Panc1 (cell line): ENCODE results near the gene OGFOD2. TPM values are rescaled to one million over a fixed set of nuclear protein-coding genes. Genes with fewer than 3 reads are reported as not detected.
A peak's percentile ranks its signal among the peaks of the same experiment; 100 is the strongest.

Experiments
- ATAC-seq: fragments of 200-7000 bp; cut with Tn5 transposase; 2 replicates; pipeline ENCODE4 v1.9.1; 2020; ENCODE audit warnings: mild to moderate bottlenecking, moderate library complexity
- BruUV-seq: library from RNA; stranded (reverse); fragments of 400-500 nt; replicated peaks from 2 replicates; lab custom pipeline; 2021; lab: Mats Ljungman, UMichigan
- CTCF ChIA-PET: fragments of 300-600 bp; sonication (Branson Sonifier 250); formaldehyde crosslinking; loops from one replicate; lab custom pipeline; 2022; ENCODE audit warnings: antibody characterized with exemption; lab: Charles Lee
- POLR2A ChIA-PET: fragments of 300-600 bp; sonication (Branson Sonifier 250); formaldehyde crosslinking; loops from one replicate; lab custom pipeline; 2022; ENCODE audit warnings: antibody characterized with exemption; lab: Charles Lee
- DNase-seq: peaks from one replicate; pipeline ENCODE4 v3.0.0-alpha.2; 2010; ENCODE audit warnings: low read depth, low spot score
- H3K27ac ChIP-seq: 2 replicates; pipeline ENCODE4 v1.5.1; 2011; ENCODE audit warnings: mild to moderate bottlenecking, low read length, inconsistent platforms
- H3K27me3 ChIP-seq: fragments of 200-500 bp; sonication (Bioruptor generic); 2 replicates; pipeline ENCODE4 v1.6.0; 2014; ENCODE audit warnings: low read length, inconsistent platforms; ENCODE audit not compliant: control insufficient read depth, insufficient read depth
- H3K36me3 ChIP-seq: fragments of 200-500 bp; sonication (Bioruptor generic); 2 replicates; pipeline ENCODE4 v1.5.1; 2014; ENCODE audit warnings: inconsistent platforms, mild to moderate bottlenecking, low read length, moderate library complexity; ENCODE audit not compliant: control insufficient read depth, insufficient read depth
- H3K4me1 ChIP-seq: 2 replicates; pipeline ENCODE4 v1.5.1; 2011; ENCODE audit warnings: inconsistent platforms, mild to moderate bottlenecking, low read length, moderate library complexity; ENCODE audit not compliant: control insufficient read depth, insufficient read depth
- H3K4me3 ChIP-seq, 2 experiments: 2 replicates each; pipeline ENCODE4 v1.5.1; 2011 to 2012; ENCODE audit warnings: low read depth in 2 of 2, low read length in 2 of 2, mild to moderate bottlenecking in 2 of 2, inconsistent platforms in 1 of 2, moderate library complexity in 1 of 2
- H3K9me3 ChIP-seq: fragments of 200-500 bp; sonication (Bioruptor generic); 2 replicates; pipeline ENCODE4 v1.5.1; 2014; ENCODE audit warnings: low read depth, mild to moderate bottlenecking, inconsistent platforms, low read length, moderate library complexity; ENCODE audit not compliant: control insufficient read depth, insufficient read depth
- CTCF ChIP-seq: fragments of 450-650 bp; IDR thresholded peaks from 2 replicates; pipeline ENCODE4 v1.5.1; 2017; ENCODE audit warnings: mild to moderate bottlenecking
- POLR2AphosphoS5 ChIP-seq: IDR thresholded peaks from 2 replicates; pipeline ENCODE4 v1.6.1; 2012; ENCODE audit warnings: mild to moderate bottlenecking, low read depth, low read length, moderate library complexity
- REST ChIP-seq, 2 experiments: IDR thresholded peaks; 2 replicates each; pipeline ENCODE4 v1.6.1; 2011 to 2012; ENCODE audit warnings: low read depth in 2 of 2, control low read depth in 1 of 2, low read length in 1 of 2, mild to moderate bottlenecking in 1 of 2, moderate library complexity in 1 of 2; ENCODE audit not compliant: insufficient read depth in 1 of 2
- TCF7L2 ChIP-seq: IDR thresholded peaks from 2 replicates; pipeline ENCODE4 v1.6.1; 2011; ENCODE audit warnings: mild to moderate bottlenecking, low read depth, low read length, inconsistent platforms
- in situ Hi-C: cut with HindIII; loops from 2 replicates; pipeline ENCODE4 v1.10.0; 2016; ENCODE audit warnings: low sequenced_read_pairs, low pct_unique_long_range_greater_than_20kb
- intact Hi-C: fragments of 100-400 bp; cut with micrococcal nuclease; formaldehyde crosslinking; loops from one replicate; pipeline ENCODE4 v1.10.0; 2022; ENCODE audit not compliant: unreplicated experiment
- total RNA-seq: library from RNA; stranded (reverse); gene quantifications from one replicate; pipeline ENCODE4 v1.2.1, GENCODE V29; 2021; ENCODE audit not compliant: unreplicated experiment

OGFOD2 gene
- total RNA-seq, 1 experiment from 2014 or later = 32.0 TPM

- Histone ChIP-seq H3K4me1 (peaks cover 16% of the 10 kb centered on the region), H3K36me3 (no peaks in the 10 kb centered on the region; the same call in 1 of the 2 replicates), H3K27me3 (no peaks in the 10 kb centered on the region), H3K4me3 (no peak overlapping the region), H3K9me3 (no peaks in the 10 kb centered on the region), H3K27ac (no peak overlapping the region)
- ChIA-PET POLR2A (interaction anchor here (0.6 kb wide), 1 partner anchor 195 kb away, joined by 3 read pairs; no protein-coding TSS in a partner anchor), CTCF (no interaction called here)
- in situ Hi-C loops = no loop called here
- TF ChIP-seq POLR2AphosphoS5 (no peak), TCF7L2 (no peak), CTCF (no peak)
- no peak for ATAC-seq
- intact Hi-C loops = loop anchor here (10.0 kb wide), 1 partner anchor 160 kb away; no protein-coding TSS in a partner anchor
- no peak for DNase-seq
- no TSS peak for BruUV-seq
Measured at GRCh38 chr12:122955156-122955555, 19.9 kb upstream of the OGFOD2 start.

- ChIA-PET POLR2A (no interaction called here), CTCF (no interaction called here)
- Histone ChIP-seq H3K27me3 (no peaks in the 10 kb centered on the region), H3K9me3 (no peaks in the 10 kb centered on the region), H3K36me3 (no peaks in the 10 kb centered on the region; the same call in none of the 2 replicates), H3K4me1 (peaks cover 11% of the 10 kb centered on the region), H3K27ac (no peak overlapping the region), H3K4me3 (no peak overlapping the region)
- no TSS peak for BruUV-seq
- in situ Hi-C loops = no loop called here
- TF ChIP-seq REST (IDR thresholded peaks at IDR 0.05; ENCODE audit: insufficient read depth in 1 of 2, low read depth in 2 of 2, low read length in 1 of 2) (peak; percentile 73 to 74), POLR2AphosphoS5 (no peak)
- ATAC-seq = no peak
- DNase-seq = no peak
- intact Hi-C loops = loop anchor here (10.0 kb wide), 1 partner anchor 161 kb away; no protein-coding TSS in a partner anchor
Measured at GRCh38 chr12:122956035-122956434, 19.0 kb upstream of the OGFOD2 start.

GRCh38 chr12:122958198-122958888, 16.7 kb upstream of the OGFOD2 start:
- in situ Hi-C loops = no loop called here
- DNase-seq (no peak), ATAC-seq (no peak)
- TSS peak; percentile 49 for BruUV-seq
- ChIA-PET POLR2A (no interaction called here), CTCF (no interaction called here)
- peaks cover 14% of the 10 kb centered on the region for H3K4me1 ChIP-seq
- no peak overlapping the region for H3K27ac ChIP-seq
- no peaks in the 10 kb centered on the region for H3K9me3 ChIP-seq
- TF ChIP-seq TCF7L2 (no peak), REST (IDR thresholded peaks at IDR 0.05; ENCODE audit: insufficient read depth in 1 of 2, low read depth in 2 of 2, low read length in 1 of 2) (no peak), POLR2AphosphoS5 (no peak), CTCF (no peak)
- intact Hi-C loops = loop anchor here (2.0 to 10.0 kb wide), 2 partner anchors 98 to 164 kb away; no protein-coding TSS in a partner anchor
- H3K27me3 ChIP-seq = no peaks in the 10 kb centered on the region
- H3K36me3 ChIP-seq = no peaks in the 10 kb centered on the region; the same call in none of the 2 replicates
- no peak overlapping the region for H3K4me3 ChIP-seq
